ENCODE data around the gene SNX18.

Gene SNX18

GRCh38 chr5:54537725-54538124, 20.2 kb downstream of the SNX18 start:
- TF ChIP-seq CTCF (conservative IDR thresholded peaks at IDR 0.05; ENCODE audit: low read depth, low read length) = no peak
- H3K27me3 ChIP-seq (ENCODE audit: insufficient read depth, low read depth) = no peaks in the 10 kb centered on the region
- no peak overlapping the region for H3K4me2 ChIP-seq
- H3K27ac ChIP-seq = no peak overlapping the region
- no peak overlapping the region for H3K4me3 ChIP-seq (IDR thresholded peaks at IDR 0.05; ENCODE audit: insufficient read depth, low read depth, low read length)
- no peak overlapping the region for H3K9ac ChIP-seq
- no peaks in the 10 kb centered on the region; the same call in 1 of the 2 replicates for H3K36me3 ChIP-seq (ENCODE audit: insufficient read depth)
- peaks cover 9% of the 10 kb centered on the region; the same call in 1 of the 2 replicates for H4K20me1 ChIP-seq (ENCODE audit: insufficient read depth)
- H3K4me1 ChIP-seq (ENCODE audit: low read depth, poor library complexity, severe bottlenecking) = peaks cover 64% of the 10 kb centered on the region
- H3K79me2 ChIP-seq (ENCODE audit: insufficient read depth, low read depth) = peaks cover 100% of the 10 kb centered on the region
- no peak overlapping the region for H2AFZ ChIP-seq (ENCODE audit: low read depth)

DNA sequence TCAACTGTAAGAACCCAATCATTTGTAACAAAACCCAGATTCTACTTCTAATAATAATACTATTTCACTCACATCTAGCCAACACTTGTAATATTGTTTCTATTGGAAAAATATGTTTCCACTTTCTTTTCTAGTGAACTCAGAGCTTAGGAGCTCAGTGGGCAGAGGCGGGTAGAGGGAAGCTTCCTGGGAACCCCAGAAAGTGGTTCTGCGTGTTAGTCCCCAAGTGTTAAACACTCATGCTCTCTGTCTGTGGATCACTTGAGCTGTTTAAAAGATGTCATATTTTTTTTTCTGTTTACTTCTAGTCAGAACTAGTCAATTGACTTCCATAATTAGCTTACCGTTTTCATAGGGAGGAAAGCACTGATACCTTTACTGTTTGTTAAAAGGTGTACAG, 20.6 kb downstream of the SNX18 start:
- no peak overlapping the region for H3K27ac ChIP-seq
- H3K79me2 ChIP-seq (ENCODE audit: insufficient read depth, low read depth) = peaks cover 95% of the 10 kb centered on the region
- H3K9ac ChIP-seq = no peak overlapping the region
- H3K36me3 ChIP-seq (ENCODE audit: insufficient read depth) = no peaks in the 10 kb centered on the region; the same call in 1 of the 2 replicates
- H3K4me3 ChIP-seq (IDR thresholded peaks at IDR 0.05; ENCODE audit: insufficient read depth, low read depth, low read length) = no peak overlapping the region
- H3K4me2 ChIP-seq = no peak overlapping the region
- H4K20me1 ChIP-seq (ENCODE audit: insufficient read depth) = peaks cover 9% of the 10 kb centered on the region; the same call in 1 of the 2 replicates
- H2AFZ ChIP-seq (ENCODE audit: low read depth) = no peak overlapping the region
- TF ChIP-seq CTCF (conservative IDR thresholded peaks at IDR 0.05; ENCODE audit: low read depth, low read length) = no peak
- H3K4me1 ChIP-seq (ENCODE audit: low read depth, poor library complexity, severe bottlenecking) = peaks cover 59% of the 10 kb centered on the region
- H3K27me3 ChIP-seq (ENCODE audit: insufficient read depth, low read depth) = no peaks in the 10 kb centered on the region

- H3K79me2 ChIP-seq (ENCODE audit: insufficient read depth, low read depth) = peaks cover 87% of the 10 kb centered on the region
- no peak overlapping the region for H3K4me3 ChIP-seq (IDR thresholded peaks at IDR 0.05; ENCODE audit: insufficient read depth, low read depth, low read length)
- no peak for TF ChIP-seq CTCF (conservative IDR thresholded peaks at IDR 0.05; ENCODE audit: low read depth, low read length)
- no peaks in the 10 kb centered on the region; the same call in 1 of the 2 replicates for H3K36me3 ChIP-seq (ENCODE audit: insufficient read depth)
- no peak overlapping the region for H2AFZ ChIP-seq (ENCODE audit: low read depth)
- no peak overlapping the region for H3K9ac ChIP-seq
- H4K20me1 ChIP-seq (ENCODE audit: insufficient read depth) = peaks cover 9% of the 10 kb centered on the region; the same call in 1 of the 2 replicates
- H3K4me1 ChIP-seq (ENCODE audit: low read depth, poor library complexity, severe bottlenecking) = peaks cover 51% of the 10 kb centered on the region
- H3K27me3 ChIP-seq (ENCODE audit: insufficient read depth, low read depth) = no peaks in the 10 kb centered on the region
- H3K4me2 ChIP-seq = no peak overlapping the region
- no peak overlapping the region for H3K27ac ChIP-seq
Observed at GRCh38 chr5:54539001-54539400, 21.4 kb downstream of the SNX18 start.

GRCh38 chr5:54540286-54540685, 22.7 kb downstream of the SNX18 start:
- no peak for TF ChIP-seq CTCF (conservative IDR thresholded peaks at IDR 0.05; ENCODE audit: low read depth, low read length)
- Histone ChIP-seq H2AFZ (ENCODE audit: low read depth) (no peak overlapping the region), H3K79me2 (ENCODE audit: insufficient read depth, low read depth) (peaks cover 74% of the 10 kb centered on the region), H3K36me3 (ENCODE audit: insufficient read depth) (no peaks in the 10 kb centered on the region; the same call in 1 of the 2 replicates), H3K4me2 (no peak overlapping the region), H3K9ac (no peak overlapping the region), H3K4me3 (IDR thresholded peaks at IDR 0.05; ENCODE audit: insufficient read depth, low read depth, low read length) (no peak overlapping the region), H3K27me3 (ENCODE audit: insufficient read depth, low read depth) (no peaks in the 10 kb centered on the region), H3K4me1 (ENCODE audit: low read depth, poor library complexity, severe bottlenecking) (peaks cover 38% of the 10 kb centered on the region), H4K20me1 (ENCODE audit: insufficient read depth) (peaks cover 9% of the 10 kb centered on the region; the same call in 1 of the 2 replicates), H3K27ac (no peak overlapping the region)
